ENCODE measurements around the gene CENPE.
A peak's percentile ranks its signal among the peaks of the same experiment; 100 is the strongest.

CENPE gene

DNA sequence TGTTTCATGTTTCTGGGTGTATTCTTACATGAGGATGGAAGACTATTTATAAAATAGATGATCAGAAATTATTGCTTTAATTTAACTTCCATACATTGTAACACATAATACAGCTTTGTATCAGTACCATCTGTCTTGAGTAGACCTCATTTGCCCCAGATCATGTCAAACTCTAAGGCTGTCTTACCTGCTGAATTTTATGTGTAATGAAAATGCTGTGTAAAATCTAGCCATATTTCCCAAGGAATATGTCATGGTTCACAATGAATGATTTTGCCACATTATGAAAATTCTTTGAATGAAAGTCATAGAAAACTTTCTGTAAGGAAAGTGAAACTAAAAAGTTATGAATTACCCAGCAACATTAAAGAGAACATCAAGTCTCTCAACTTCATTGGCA lies 105.9 kb downstream of the CENPE start:
- Histone ChIP-seq H3K27ac (no peak overlapping the region), H3K4me3 (ENCODE audit: low read depth, low read length) (no peak overlapping the region), H3K27me3 (replicated peaks) (no peaks in the 10 kb centered on the region), H3K36me3 (replicated peaks) (peaks cover 31% of the 10 kb centered on the region)
- TF ChIP-seq, protein P1, sequence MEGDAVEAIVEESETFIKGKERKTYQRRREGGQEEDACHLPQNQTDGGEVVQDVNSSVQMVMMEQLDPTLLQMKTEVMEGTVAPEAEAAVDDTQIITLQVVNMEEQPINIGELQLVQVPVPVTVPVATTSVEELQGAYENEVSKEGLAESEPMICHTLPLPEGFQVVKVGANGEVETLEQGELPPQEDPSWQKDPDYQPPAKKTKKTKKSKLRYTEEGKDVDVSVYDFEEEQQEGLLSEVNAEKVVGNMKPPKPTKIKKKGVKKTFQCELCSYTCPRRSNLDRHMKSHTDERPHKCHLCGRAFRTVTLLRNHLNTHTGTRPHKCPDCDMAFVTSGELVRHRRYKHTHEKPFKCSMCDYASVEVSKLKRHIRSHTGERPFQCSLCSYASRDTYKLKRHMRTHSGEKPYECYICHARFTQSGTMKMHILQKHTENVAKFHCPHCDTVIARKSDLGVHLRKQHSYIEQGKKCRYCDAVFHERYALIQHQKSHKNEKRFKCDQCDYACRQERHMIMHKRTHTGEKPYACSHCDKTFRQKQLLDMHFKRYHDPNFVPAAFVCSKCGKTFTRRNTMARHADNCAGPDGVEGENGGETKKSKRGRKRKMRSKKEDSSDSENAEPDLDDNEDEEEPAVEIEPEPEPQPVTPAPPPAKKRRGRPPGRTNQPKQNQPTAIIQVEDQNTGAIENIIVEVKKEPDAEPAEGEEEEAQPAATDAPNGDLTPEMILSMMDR (IDR thresholded peaks at IDR 0.05; ENCODE audit: low read depth, low read length, missing control alignments), result no peak
- DNase-seq, result no peak
- in situ Hi-C loops (cut with HindIII; ENCODE audit: low pct_ligation_motif_present, low sequenced_read_pairs), result no loop called here

DNA sequence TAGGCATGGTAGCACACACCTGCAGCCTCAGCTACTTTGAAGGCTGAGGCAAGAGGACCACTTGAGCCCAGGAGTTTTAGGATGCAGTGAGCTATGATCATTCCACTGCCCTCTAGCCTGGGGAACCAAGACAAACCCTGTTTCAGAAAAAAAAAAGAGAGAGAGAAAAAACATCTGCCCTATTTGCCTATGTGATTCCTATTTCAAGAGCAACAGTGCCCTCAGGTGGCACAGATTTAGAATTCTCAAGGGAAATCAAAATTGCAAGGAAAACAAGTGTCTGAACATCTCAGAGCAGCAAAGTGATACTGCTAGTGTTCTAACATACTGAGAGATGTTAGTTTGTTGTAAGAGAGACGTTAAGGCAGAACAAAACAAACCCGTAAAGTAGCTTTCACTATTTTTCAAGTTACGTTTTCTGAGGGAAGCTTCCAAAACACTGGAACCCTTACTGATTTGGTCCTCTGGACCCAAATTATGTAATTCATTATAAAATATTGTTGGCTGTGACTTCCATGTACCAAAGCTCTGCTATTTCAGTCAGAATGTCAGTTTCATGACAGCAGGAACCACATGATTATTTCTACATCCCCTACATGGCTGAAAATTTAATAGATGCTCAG lies 106.4 kb downstream of the CENPE start:
- TF ChIP-seq, protein P1 (IDR thresholded peaks at IDR 0.05; ENCODE audit: low read depth, low read length, missing control alignments), result peak; percentile 65
- H3K4me3 ChIP-seq (ENCODE audit: low read depth, low read length), result no peak overlapping the region
- in situ Hi-C loops (cut with HindIII; ENCODE audit: low pct_ligation_motif_present, low sequenced_read_pairs), result no loop called here
- no peaks in the 10 kb centered on the region for H3K27me3 ChIP-seq (replicated peaks)
- peak; percentile 50 for DNase-seq
- H3K36me3 ChIP-seq (replicated peaks), result peaks cover 31% of the 10 kb centered on the region
- no peak overlapping the region for H3K27ac ChIP-seq

DNA sequence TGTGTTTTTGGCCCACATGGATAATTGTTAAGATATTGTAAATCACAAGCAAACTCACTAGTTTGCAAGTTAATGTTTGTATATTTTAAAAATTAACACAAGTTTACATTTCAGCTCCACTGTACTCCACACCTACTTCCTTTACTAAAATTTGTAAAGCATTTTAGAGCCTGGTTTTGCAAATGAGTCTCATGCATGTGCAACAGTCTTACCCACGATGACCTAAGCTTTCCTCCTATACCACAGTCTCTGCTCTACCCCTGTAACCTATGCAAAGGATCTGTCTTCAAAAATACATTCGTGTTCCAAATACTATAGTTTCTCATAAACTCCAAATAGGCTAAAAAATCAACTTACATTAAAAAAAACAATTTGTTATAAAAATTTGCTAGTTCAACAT lies 108.7 kb downstream of the CENPE start:
- TF ChIP-seq, protein P1 (IDR thresholded peaks at IDR 0.05; ENCODE audit: low read depth, low read length, missing control alignments), result no peak
- H3K4me3 ChIP-seq (ENCODE audit: low read depth, low read length), result no peak overlapping the region
- DNase-seq, result no peak
- peaks cover 38% of the 10 kb centered on the region for H3K36me3 ChIP-seq (replicated peaks)
- in situ Hi-C loops (cut with HindIII; ENCODE audit: low pct_ligation_motif_present, low sequenced_read_pairs), result no loop called here
- H3K27ac ChIP-seq, result no peak overlapping the region
- H3K27me3 ChIP-seq (replicated peaks), result no peaks in the 10 kb centered on the region

DNA sequence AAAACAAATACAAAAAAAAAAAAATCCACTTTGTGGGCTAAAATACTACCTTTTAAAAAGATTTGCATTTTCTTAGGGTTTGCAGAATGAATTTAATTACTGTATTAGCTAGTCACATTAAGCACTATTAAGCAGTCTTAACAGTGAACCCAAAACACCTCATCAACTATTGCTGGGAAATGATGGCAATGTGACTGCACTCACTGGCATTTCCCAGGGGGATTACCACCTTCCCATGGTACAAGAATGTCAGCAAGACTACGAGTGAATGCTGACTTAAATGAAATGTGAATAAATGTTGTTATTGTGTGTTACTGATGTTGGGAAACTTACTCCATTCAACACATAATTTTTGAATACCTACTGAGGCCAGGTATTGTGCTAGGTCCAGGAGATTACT lies 111.6 kb downstream of the CENPE start:
- H3K36me3 ChIP-seq (replicated peaks), result peaks cover 32% of the 10 kb centered on the region
- H3K4me3 ChIP-seq (ENCODE audit: low read depth, low read length), result no peak overlapping the region
- no peak for DNase-seq
- TF ChIP-seq, protein P1 (IDR thresholded peaks at IDR 0.05; ENCODE audit: low read depth, low read length, missing control alignments), result no peak
- H3K27ac ChIP-seq, result no peak overlapping the region
- H3K27me3 ChIP-seq (replicated peaks), result no peaks in the 10 kb centered on the region
- in situ Hi-C loops (cut with HindIII; ENCODE audit: low pct_ligation_motif_present, low sequenced_read_pairs), result no loop called here

DNA sequence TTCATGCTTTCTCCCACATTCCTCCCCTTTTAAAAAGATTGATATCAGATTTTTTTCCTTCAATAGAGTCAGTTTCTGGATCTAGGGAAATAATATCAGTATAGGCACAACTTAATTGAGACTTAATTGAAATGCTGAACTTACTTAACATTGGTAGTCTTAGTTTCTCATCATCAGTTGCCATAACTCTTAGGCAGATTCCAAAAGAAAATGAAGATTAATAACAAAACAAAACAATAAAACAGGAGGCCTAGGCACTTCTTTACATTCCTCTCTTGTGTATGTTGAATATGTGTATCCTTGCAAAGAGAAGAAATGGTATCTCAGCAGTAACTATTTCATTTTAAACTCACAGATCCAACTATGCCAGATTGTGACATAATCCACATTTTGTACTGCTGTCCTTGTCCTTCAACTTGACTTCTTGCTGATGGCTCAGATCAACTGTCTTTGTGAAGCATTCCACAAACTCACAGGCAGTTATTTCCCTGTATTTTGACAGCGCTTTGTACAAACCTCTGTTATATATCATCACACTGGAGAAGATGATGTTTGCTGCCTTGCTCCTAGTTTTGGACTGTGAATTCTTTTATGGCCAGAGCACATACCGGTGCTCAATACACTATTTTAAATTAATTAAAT lies 112.5 kb downstream of the CENPE start:
- TF ChIP-seq, protein P1 (IDR thresholded peaks at IDR 0.05; ENCODE audit: low read depth, low read length, missing control alignments), result no peak
- no peak for DNase-seq
- H3K27me3 ChIP-seq (replicated peaks), result no peaks in the 10 kb centered on the region
- in situ Hi-C loops (cut with HindIII; ENCODE audit: low pct_ligation_motif_present, low sequenced_read_pairs), result no loop called here
- no peak overlapping the region for H3K27ac ChIP-seq
- H3K36me3 ChIP-seq (replicated peaks), result peaks cover 24% of the 10 kb centered on the region
- no peak overlapping the region for H3K4me3 ChIP-seq (ENCODE audit: low read depth, low read length)
